ENCODE data around the gene CD24. TPM values are rescaled to one million over a fixed set of nuclear protein-coding genes. Genes with fewer than 3 reads are reported as not detected.
A peak's percentile ranks its signal among the peaks of the same experiment; 100 is the strongest.

The CD24 gene
- polyA plus RNA-seq, 2 of the 4 experiments (the other 2 are of a cell fraction): 284 to 602 TPM

- FAIRE-seq (no peak), DNase-seq (ENCODE audit: low read depth in 1 of 2, low spot score in 1 of 2) (no peak), ATAC-seq (no peak)
- 60% methylated on average over 2 of the region's 3 CpGs for WGBS (ENCODE audit: missing lambda C conversion rate)
- Histone ChIP-seq H3K27ac (no peak overlapping the region), H3K4me1 (no peaks in the 10 kb centered on the region), H3K9me3 (no peaks in the 10 kb centered on the region), H3K4me3 (no peak overlapping the region), H3K4me2 (no peak overlapping the region)
- POLR2A ChIA-PET: no interaction called here
- TF ChIP-seq TP53 (CRISPR knock-in tag; IDR thresholded peaks at IDR 0.05) (no peak), POLR2AphosphoS2 (conservative IDR thresholded peaks at IDR 0.05; ENCODE audit: low read length) (no peak), CEBPB (IDR thresholded peaks at IDR 0.05) (no peak), TFCP2L1 (CRISPR knock-in tag; IDR thresholded peaks at IDR 0.05) (no peak), HOXB13 (CRISPR knock-in tag; IDR thresholded peaks at IDR 0.05; ENCODE audit: low read depth) (no peak), RARB (CRISPR knock-in tag; IDR thresholded peaks at IDR 0.05) (no peak), RCOR1 (IDR thresholded peaks at IDR 0.05; ENCODE audit: low read depth, low read length) (no peak), BCL3 (IDR thresholded peaks at IDR 0.05) (no peak), FOSL2 (IDR thresholded peaks at IDR 0.05) (no peak), FOSL2 (CRISPR knock-in tag; IDR thresholded peaks at IDR 0.05) (no peak), SREBF2 (IDR thresholded peaks at IDR 0.05) (no peak), CBX8 (IDR thresholded peaks at IDR 0.05) (no peak), NPAS2 (CRISPR knock-in tag; IDR thresholded peaks at IDR 0.05; ENCODE audit: borderline replicate concordance) (no peak), MYC (IDR thresholded peaks at IDR 0.05; ENCODE audit: borderline replicate concordance, low read length) (no peak), ATOH8 (CRISPR knock-in tag; IDR thresholded peaks at IDR 0.05; ENCODE audit: low read depth) (no peak)
- CTCF ChIA-PET: interaction anchor here (0.6 kb wide), 1 partner anchor 222 kb away, joined by 4 read pairs; no protein-coding TSS in a partner anchor
Measured at GRCh38 chr6:106939208-106939607, 35.3 kb downstream of the CD24 start.

GRCh38 chr6:106927531-106928398 is 46.8 kb downstream of the CD24 start:
- POLR2A ChIA-PET: no interaction called here
- no peak overlapping the region for H3K4me3 ChIP-seq
- no peaks in the 10 kb centered on the region for H3K9me3 ChIP-seq
- TF ChIP-seq ESRRA (IDR thresholded peaks at IDR 0.05; ENCODE audit: borderline replicate concordance, low read length) (no peak), REST (IDR thresholded peaks at IDR 0.05) (peak; percentile 98), EHMT2 (IDR thresholded peaks at IDR 0.05; ENCODE audit: low read depth) (peak; percentile 94)
- DNase-seq (ENCODE audit: low read depth in 1 of 2, low spot score in 1 of 2) (peak; percentile 14), ATAC-seq (no peak), FAIRE-seq (no peak)
- CTCF ChIA-PET: no interaction called here
- no peak overlapping the region for H3K4me2 ChIP-seq
- no peak overlapping the region for H3K27ac ChIP-seq
- 32% methylated on average over 5 of the region's 5 CpGs for WGBS (ENCODE audit: missing lambda C conversion rate)
- H3K4me1 ChIP-seq: peaks cover 21% of the 10 kb centered on the region
